Measurements from ENCODE around the gene ESRRA.

GRCh38 chr11:64275031-64275800 lies 30.1 kb upstream of the ESRRA start:
- TF ChIP-seq CTCF (IDR thresholded peaks at IDR 0.05; ENCODE audit: control extremely low read depth in 1 of 3, insufficient read depth in 1 of 3, low read depth in 1 of 3, low read length in 3 of 3) (no peak), CEBPB (IDR thresholded peaks at IDR 0.05; ENCODE audit: low read depth, low read length) (no peak), EP300 (IDR thresholded peaks at IDR 0.05; ENCODE audit: borderline replicate concordance in 1 of 2, low read depth in 2 of 2, low read length in 2 of 2) (no peak), SIN3A (conservative IDR thresholded peaks at IDR 0.05 in 1 of 2, IDR thresholded peaks at IDR 0.05 in 1 of 2; ENCODE audit: low read depth in 1 of 2, low read length in 2 of 2) (no peak), CHD2 (IDR thresholded peaks at IDR 0.05; ENCODE audit: low read length) (no peak), SUZ12 (IDR thresholded peaks at IDR 0.05; ENCODE audit: low read length) (no peak), POLR2A (IDR thresholded peaks at IDR 0.05; ENCODE audit: control extremely low read depth in 1 of 2, low read depth in 2 of 2, low read length in 2 of 2) (no peak), EZH2 (IDR thresholded peaks at IDR 0.05; ENCODE audit: low read depth, low read length, severe bottlenecking) (no peak), NANOG (IDR thresholded peaks at IDR 0.05; ENCODE audit: insufficient read depth, low read depth, low read length, poor library complexity, severe bottlenecking) (no peak), RAD21 (IDR thresholded peaks at IDR 0.05 in 1 of 2, conservative IDR thresholded peaks at IDR 0.05 in 1 of 2; ENCODE audit: low read depth in 2 of 2, low read length in 2 of 2) (no peak), TAF1 (IDR thresholded peaks at IDR 0.05; ENCODE audit: low read depth, low read length) (no peak), GTF2F1 (IDR thresholded peaks at IDR 0.05; ENCODE audit: borderline replicate concordance, low read depth, low read length) (no peak), CBX8 (IDR thresholded peaks at IDR 0.05; ENCODE audit: borderline replicate concordance, low read depth, low read length) (no peak)
